Testis (tissue), 3 donors: Measurements from ENCODE around the gene FRMD6. TPM values are rescaled to one million over a fixed set of nuclear protein-coding genes. Genes with fewer than 3 reads are reported as not detected.

Source experiments
- DNase-seq: peaks from one replicate; pipeline ENCODE4 v3.0.0-alpha.2; 2019
- H3K27ac ChIP-seq, 2 donors: fragments of 200-600 bp; sonication (generic); one replicate each; pipeline ENCODE4 v1.5.1; 2019
- H3K27me3 ChIP-seq: fragments of 200-600 bp; sonication (generic); one replicate; pipeline ENCODE4 v1.5.1; 2019
- H3K36me3 ChIP-seq: fragments of 200-600 bp; sonication (generic); one replicate; pipeline ENCODE4 v1.5.1; 2017; ENCODE audit warnings: low read depth; ENCODE audit errors: missing control alignments
- H3K4me1 ChIP-seq: fragments of 200-600 bp; sonication (generic); one replicate; pipeline ENCODE4 v1.5.1; 2019
- H3K4me3 ChIP-seq, 2 donors: fragments of 200-600 bp; sonication (generic); one replicate each; pipeline ENCODE4 v1.5.1; 2017 to 2019
- H3K9me3 ChIP-seq: fragments of 200-600 bp; sonication (generic); one replicate; pipeline ENCODE4 v1.5.1; 2017
- CTCF ChIP-seq, 3 experiments: fragments of 450-650 bp in 2 of 3; fragments of 200-600 bp in 1 of 3; sonication (generic) in 1 of 3; IDR thresholded peaks; one replicate each; pipeline ENCODE4 v1.5.1; 2016 to 2019; ENCODE audit warnings: antibody characterized with exemption in 3 of 3, mild to moderate bottlenecking in 2 of 3, moderate library complexity in 1 of 3
- POLR2A ChIP-seq: fragments of 450-650 bp; IDR thresholded peaks from one replicate; pipeline ENCODE4 v1.6.1; 2017; ENCODE audit warnings: antibody characterized with exemption, mild to moderate bottlenecking, moderate library complexity
- WGBS, 2 donors: methylation state at CpG; one replicate each; pipeline ENCODE4 v1.1.5; 2018; 5-methylcytosine and 5-hydroxymethylcytosine counted together
- intact Hi-C: fragments of 100-400 bp; cut with DNase I; formaldehyde crosslinking; loops from one replicate; pipeline ENCODE4 v1.15.1; 2023; ENCODE audit warnings: low total_unique reads
- polyA plus RNA-seq: library from polyadenylated mRNA; stranded (reverse); fragments of 350-450 nt; fragmentation: Illumina TruSeq; extraction: RNeasy Lipid Tissue Mini Kit (QIAGEN cat#74804); gene quantifications from one replicate; pipeline ENCODE4 v1.2.3, GENCODE V29; 2014; ENCODE audit warnings: low read depth, low replicate concordance; ENCODE audit not compliant: insufficient read depth
- small RNA-seq, 2 donors: library from RNA; depleted of rRNA; stranded (forward); fragments of <200 nt; gene quantifications; one replicate each; pipeline ENCODE3, GENCODE V24; 2016
- total RNA-seq, 2 donors: library from RNA; depleted of rRNA; stranded (reverse); fragments of >200 nt; gene quantifications; one replicate each; pipeline ENCODE4 v1.2.3, GENCODE V29; 2016

The FRMD6 gene
- total and polyA plus RNA-seq, 3 donors from 2014 or later = 59.2 to 71.3 (median 67.0) TPM

- peak; percentile 92 for DNase-seq
- Histone ChIP-seq H3K4me1 (no peaks in the 10 kb centered on the region), H3K27ac (no peak overlapping the region), H3K4me3 (no peak overlapping the region), H3K36me3 (no peaks in the 10 kb centered on the region), H3K9me3 (no peaks in the 10 kb centered on the region), H3K27me3 (no peaks in the 10 kb centered on the region)
- TF ChIP-seq CTCF (IDR thresholded peaks at IDR 0.05) = peak; percentile 83 to 91 (median 84)
- TF ChIP-seq POLR2A = no peak
- 4 to 5% methylated on average over 13 of the region's 13 CpGs for WGBS, 2 donors
- intact Hi-C loops = no loop called here
Observed at GRCh38 chr14:51780006-51780692, 128.4 kb downstream of the FRMD6 start.

Small RNA genes within 50 kb of the gene (small RNA-seq; reads per million reads assigned to genes)
- 0 reads per million in 2 donors for gene OR7E159P
- gene RNA5SP385 = 0 reads per million in 2 donors
- gene RNU6-301P = 0 reads per million in 2 donors

Other genes starting within 250 kb of the FRMD6 start
- 100 to 1,000 TPM; 248 to 312 TPM for gene GNG2, start 208.7 kb downstream of the FRMD6 start, total RNA-seq
- gene GNG2, start 208.7 kb downstream of the FRMD6 start, polyA plus RNA-seq = 250 TPM